Activated CD4-positive, alpha-beta memory T cell treated with anti-CD3 and anti-CD28 coated beads for 36 hours (primary cell): ENCODE data around the gene MYBPH. TPM values are rescaled to one million over a fixed set of nuclear protein-coding genes. Genes with fewer than 3 reads are reported as not detected.

Source experiments
- CTCF ChIA-PET: fragments of 350-600 bp; sonication (Branson Sonifier 250); formaldehyde crosslinking; loops from one replicate; lab custom pipeline; 2021; ENCODE audit warnings: antibody characterized with exemption, inconsistent platforms; lab: Charles Lee
- POLR2A ChIA-PET: fragments of 350-600 bp; sonication (Branson Sonifier 250); formaldehyde crosslinking; loops from one replicate; lab custom pipeline; 2021; ENCODE audit warnings: antibody characterized with exemption; lab: Charles Lee
- DNase-seq: peaks from one replicate; pipeline ENCODE4 v3.0.0-alpha.2; 2020
- H3K27ac Mint-ChIP-seq: one replicate; pipeline ENCODE4 v1.8.0; 2021; ENCODE audit warnings: mixed read lengths
- H3K27me3 Mint-ChIP-seq: one replicate; pipeline ENCODE4 v1.8.0; 2021; ENCODE audit warnings: mixed read lengths
- H3K36me3 Mint-ChIP-seq: one replicate; pipeline ENCODE4 v1.8.0; 2021; ENCODE audit warnings: mixed read lengths
- H3K4me1 Mint-ChIP-seq: one replicate; pipeline ENCODE4 v1.8.0; 2021; ENCODE audit warnings: low read depth, mixed read lengths
- H3K4me3 Mint-ChIP-seq: one replicate; pipeline ENCODE4 v1.8.0; 2021; ENCODE audit warnings: mild to moderate bottlenecking, mixed read lengths
- H3K9me3 Mint-ChIP-seq: one replicate; pipeline ENCODE4 v1.8.0; 2021; ENCODE audit warnings: mixed read lengths
- intact Hi-C: fragments of 100-400 bp; cut with micrococcal nuclease; formaldehyde crosslinking; loops from one replicate; pipeline ENCODE4 v1.15.1; 2023
- total RNA-seq, 2 experiments: library from RNA; stranded (reverse); gene quantifications; one replicate each; pipeline ENCODE4 v1.2.3, GENCODE V29; 2021

Gene MYBPH
- total RNA-seq, 2 experiments from 2014 or later, result not detected

DNA sequence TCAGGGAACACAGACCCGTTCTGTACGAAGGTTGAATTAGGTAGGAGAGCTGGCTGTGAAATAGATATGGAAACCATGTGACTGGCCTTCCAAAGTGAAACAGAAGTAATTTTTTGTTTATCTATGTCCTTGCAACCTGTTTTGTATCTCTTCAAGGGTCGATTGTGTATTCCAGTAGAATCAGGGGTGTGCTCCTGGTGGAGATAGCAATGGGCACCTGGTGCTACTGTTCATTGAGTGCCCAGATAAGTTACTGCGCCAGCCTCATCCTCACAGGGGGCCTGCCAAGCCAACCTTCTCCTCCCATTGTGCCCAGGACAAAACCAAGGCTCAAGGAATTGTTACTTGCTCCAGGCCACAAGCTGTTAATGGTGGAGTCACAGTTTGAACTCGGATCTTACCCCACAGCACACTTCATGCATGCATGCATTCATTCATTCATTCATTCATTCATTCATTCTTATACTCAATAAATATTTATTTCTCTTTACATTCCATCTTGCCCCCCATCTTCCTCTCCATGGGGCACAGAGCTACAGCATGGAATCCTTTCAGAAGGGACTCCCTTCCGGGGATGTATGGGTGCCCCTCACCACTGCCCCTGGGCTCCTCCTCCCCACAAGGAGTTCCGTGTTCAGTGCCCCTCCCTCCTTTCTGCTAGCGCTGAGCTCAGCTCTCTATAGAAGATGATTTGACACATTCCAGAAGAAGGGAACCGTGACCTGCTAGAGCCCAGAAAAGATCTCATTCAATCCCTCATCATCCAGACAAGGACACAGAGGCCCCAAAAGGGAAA lies 24.1 kb downstream of the MYBPH start:
- Mint-ChIP-seq H3K9me3 (no peaks in the 10 kb centered on the region), H3K4me3 (no peak overlapping the region), H3K27me3 (no peaks in the 10 kb centered on the region), H3K4me1 (no peaks in the 10 kb centered on the region), H3K27ac (no peak overlapping the region), H3K36me3 (no peaks in the 10 kb centered on the region)
- ChIA-PET CTCF (no interaction called here), POLR2A (no interaction called here)
- no peak for DNase-seq
- intact Hi-C loops, result no loop called here

DNA sequence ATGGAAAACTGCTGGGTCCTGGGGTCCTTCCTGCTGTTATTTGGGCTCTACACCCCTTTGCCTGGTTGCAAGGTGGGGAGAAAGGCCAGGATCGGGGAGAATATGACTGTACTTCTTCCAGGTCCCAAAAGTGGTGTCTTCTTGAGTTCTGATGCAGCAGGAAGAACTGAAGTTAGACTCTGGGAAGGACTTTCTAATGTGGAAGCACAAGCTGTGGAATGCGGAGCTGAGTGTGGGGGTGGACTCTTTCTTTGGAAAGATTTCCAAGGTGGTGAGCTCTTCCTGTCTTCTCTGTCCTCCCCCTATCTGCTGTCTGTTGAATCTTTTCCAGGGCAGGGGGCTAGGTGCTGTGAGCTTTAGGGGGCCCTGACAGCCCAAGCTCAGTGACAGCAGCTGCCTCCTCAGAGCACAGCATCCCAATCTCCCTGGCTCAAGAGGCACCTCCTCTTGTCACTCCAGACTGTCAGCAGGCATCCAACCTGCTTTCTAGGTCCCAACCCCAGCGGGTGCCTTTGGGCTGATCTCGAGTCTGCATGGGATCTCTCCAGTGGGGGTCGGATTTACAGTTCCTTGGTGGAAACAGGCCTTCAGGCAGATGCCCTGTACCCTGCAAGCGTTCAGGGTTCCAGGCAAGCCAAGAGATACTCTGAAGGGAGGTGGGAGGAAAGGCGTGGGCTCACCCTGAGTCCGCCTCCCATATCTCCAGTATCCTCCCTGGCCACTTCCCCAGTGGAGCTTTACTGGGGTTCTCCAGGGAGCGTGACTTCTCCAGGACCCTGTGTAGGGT lies 24.9 kb downstream of the MYBPH start:
- CTCF ChIA-PET, result no interaction called here
- POLR2A ChIA-PET, result no interaction called here
- Mint-ChIP-seq H3K4me1 (no peaks in the 10 kb centered on the region), H3K4me3 (no peak overlapping the region), H3K9me3 (no peaks in the 10 kb centered on the region), H3K27me3 (no peaks in the 10 kb centered on the region), H3K36me3 (no peaks in the 10 kb centered on the region), H3K27ac (no peak overlapping the region)
- intact Hi-C loops, result no loop called here
- no peak for DNase-seq

DNA sequence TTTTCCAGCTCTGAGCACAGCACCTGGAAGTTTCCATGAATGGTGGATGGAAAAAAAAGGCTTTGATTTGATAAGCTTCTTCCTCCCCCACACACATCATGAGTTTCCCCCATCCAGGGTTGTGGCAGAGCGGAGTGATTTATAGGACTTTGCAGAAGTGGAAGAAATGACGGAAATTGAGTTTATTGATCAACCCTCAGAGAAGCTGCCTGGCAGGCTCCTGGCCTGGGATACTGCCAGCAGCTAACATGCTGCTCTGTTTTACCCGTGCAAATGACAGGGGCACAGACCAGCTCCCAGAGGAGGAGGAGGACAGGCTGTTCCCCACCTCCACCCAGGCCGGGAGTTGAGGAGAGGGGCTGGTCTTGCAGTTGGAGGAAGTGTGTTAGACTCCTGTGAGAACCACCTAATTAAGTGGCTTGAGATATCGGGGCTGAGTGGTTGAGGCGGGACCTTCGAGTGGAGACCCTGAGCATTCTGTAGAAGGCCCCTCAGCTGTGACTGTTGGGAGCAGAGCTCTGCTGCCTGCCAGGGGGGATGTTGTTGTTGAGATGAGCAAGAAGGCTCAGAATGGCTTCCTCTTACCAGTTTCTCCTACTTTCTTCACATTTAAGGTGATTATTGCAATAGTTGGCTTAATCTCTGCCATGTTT lies 26.3 kb downstream of the MYBPH start:
- ChIA-PET CTCF (interaction anchor here (0.6 to 1.4 kb wide), 2 partner anchors 16 to 22 kb away, joined by 3 to 7 read pairs; no protein-coding TSS in a partner anchor), POLR2A (no interaction called here)
- no peaks in the 10 kb centered on the region for H3K4me1 Mint-ChIP-seq
- DNase-seq, result no peak
- no peaks in the 10 kb centered on the region for H3K36me3 Mint-ChIP-seq
- no peak overlapping the region for H3K4me3 Mint-ChIP-seq
- no peak overlapping the region for H3K27ac Mint-ChIP-seq
- intact Hi-C loops, result no loop called here
- H3K27me3 Mint-ChIP-seq, result no peaks in the 10 kb centered on the region
- H3K9me3 Mint-ChIP-seq, result no peaks in the 10 kb centered on the region

DNA sequence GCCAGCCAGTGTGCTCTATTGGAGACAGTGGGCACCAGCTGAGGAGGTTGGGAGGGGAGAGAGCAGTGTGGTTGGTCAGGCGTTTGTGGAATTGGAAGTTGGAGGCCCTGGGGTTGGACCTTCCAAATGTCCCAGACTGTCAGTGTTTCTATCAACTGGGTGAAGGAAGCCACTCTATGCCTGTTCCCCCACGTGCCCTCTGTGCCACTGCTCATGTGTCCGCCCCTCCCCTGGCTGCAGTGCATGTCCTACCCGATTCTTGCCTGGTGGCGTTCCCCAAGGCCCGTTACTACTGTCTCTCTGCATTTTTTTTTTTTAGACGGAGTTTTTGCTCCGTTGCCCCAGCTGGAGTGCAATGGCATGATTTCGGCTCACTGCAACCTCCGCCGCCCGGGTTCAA lies 27.0 kb downstream of the MYBPH start:
- H3K9me3 Mint-ChIP-seq, result peaks cover 2% of the 10 kb centered on the region
- intact Hi-C loops, result no loop called here
- no peak overlapping the region for H3K4me3 Mint-ChIP-seq
- H3K27ac Mint-ChIP-seq, result no peak overlapping the region
- H3K36me3 Mint-ChIP-seq, result no peaks in the 10 kb centered on the region
- H3K27me3 Mint-ChIP-seq, result no peaks in the 10 kb centered on the region
- H3K4me1 Mint-ChIP-seq, result no peaks in the 10 kb centered on the region
- DNase-seq, result no peak
- CTCF ChIA-PET, result interaction anchor here (0.6 to 1.4 kb wide), 4 partner anchors 14 to 68 kb away, joined by 3 to 7 read pairs (median 3); no protein-coding TSS in a partner anchor
- POLR2A ChIA-PET, result no interaction called here

DNA sequence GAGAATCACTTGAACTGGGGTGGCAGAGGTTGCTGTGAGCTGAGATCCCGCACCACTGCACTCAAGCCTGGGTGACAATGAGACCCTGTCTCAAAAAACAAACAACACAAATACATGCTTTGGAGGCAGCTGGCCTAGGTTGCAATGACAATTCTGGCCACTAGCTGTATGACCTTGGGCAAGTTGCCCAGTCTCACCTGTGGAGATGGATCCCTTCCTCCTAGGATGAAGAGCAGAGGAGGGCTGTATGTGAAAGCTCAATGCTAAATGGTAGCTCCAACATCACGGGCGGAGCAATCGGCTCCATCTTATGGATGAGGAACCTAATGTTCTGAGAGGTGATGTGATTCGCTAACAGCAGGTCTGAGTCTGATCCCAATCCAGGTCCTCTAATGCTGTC lies 27.5 kb downstream of the MYBPH start:
- no peaks in the 10 kb centered on the region for H3K27me3 Mint-ChIP-seq
- CTCF ChIA-PET, result interaction anchor here (0.6 to 1.2 kb wide), 3 partner anchors 13 to 68 kb away, joined by 3 to 4 read pairs (median 3); no protein-coding TSS in a partner anchor
- peaks cover 3% of the 10 kb centered on the region for H3K9me3 Mint-ChIP-seq
- H3K4me3 Mint-ChIP-seq, result no peak overlapping the region
- no peaks in the 10 kb centered on the region for H3K36me3 Mint-ChIP-seq
- intact Hi-C loops, result no loop called here
- no peak for DNase-seq
- H3K4me1 Mint-ChIP-seq, result no peaks in the 10 kb centered on the region
- no peak overlapping the region for H3K27ac Mint-ChIP-seq
- POLR2A ChIA-PET, result no interaction called here

DNA sequence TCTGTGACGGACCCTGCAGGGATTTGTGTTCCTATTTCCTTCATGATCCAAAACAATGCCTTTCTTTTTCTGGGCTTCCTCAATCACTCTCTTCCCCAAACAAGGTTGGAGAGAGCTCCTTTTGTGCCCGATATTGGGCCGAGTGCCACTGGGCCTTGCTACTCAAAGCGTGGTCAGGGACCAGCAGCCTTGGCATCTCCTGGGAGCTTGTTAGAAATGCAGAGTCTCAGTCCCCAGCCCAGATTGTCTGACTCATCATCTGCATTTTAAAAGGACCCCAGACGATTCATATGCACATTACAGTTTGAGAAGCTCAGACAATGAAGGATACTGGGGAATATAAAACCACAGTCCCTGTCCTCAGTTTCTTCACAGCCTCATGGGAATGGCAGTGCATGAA lies 28.2 kb downstream of the MYBPH start:
- Mint-ChIP-seq H3K4me1 (no peaks in the 10 kb centered on the region), H3K36me3 (no peaks in the 10 kb centered on the region), H3K27me3 (no peaks in the 10 kb centered on the region), H3K27ac (no peak overlapping the region), H3K4me3 (no peak overlapping the region), H3K9me3 (peaks cover 3% of the 10 kb centered on the region)
- CTCF ChIA-PET, result interaction anchor here (0.6 to 1.2 kb wide), 4 partner anchors 13 to 42 kb away, joined by 3 to 4 read pairs (median 4); no protein-coding TSS in a partner anchor
- POLR2A ChIA-PET, result no interaction called here
- intact Hi-C loops, result no loop called here
- DNase-seq, result no peak

DNA sequence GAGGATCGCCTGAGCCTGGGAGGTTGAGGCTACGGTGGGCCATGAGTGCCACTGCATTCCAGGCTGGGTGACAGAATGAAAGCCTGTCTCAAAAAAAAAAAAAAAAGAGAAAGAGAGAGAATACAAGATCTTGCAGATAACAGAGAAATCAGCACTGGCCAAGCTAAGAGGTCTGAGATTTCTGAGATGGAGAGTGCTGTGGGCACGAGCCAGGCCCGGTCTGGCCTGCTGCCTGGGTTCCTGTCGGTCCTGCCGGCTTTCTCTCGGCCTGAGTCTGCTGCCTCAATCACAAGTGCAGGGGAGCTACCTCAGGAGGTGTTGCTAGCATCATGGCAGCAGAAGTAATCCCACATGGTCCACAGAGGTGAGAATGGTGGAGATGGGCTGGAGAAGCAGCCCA lies 29.1 kb downstream of the MYBPH start:
- intact Hi-C loops, result no loop called here
- no peak overlapping the region for H3K4me3 Mint-ChIP-seq
- ChIA-PET CTCF (interaction anchor here (0.6 kb wide), 1 partner anchor 1744 kb away, joined by 3 read pairs; no protein-coding TSS in a partner anchor), POLR2A (no interaction called here)
- no peaks in the 10 kb centered on the region for H3K36me3 Mint-ChIP-seq
- no peak overlapping the region for H3K27ac Mint-ChIP-seq
- no peak for DNase-seq
- peaks cover 3% of the 10 kb centered on the region for H3K9me3 Mint-ChIP-seq
- H3K4me1 Mint-ChIP-seq, result no peaks in the 10 kb centered on the region
- no peaks in the 10 kb centered on the region for H3K27me3 Mint-ChIP-seq

DNA sequence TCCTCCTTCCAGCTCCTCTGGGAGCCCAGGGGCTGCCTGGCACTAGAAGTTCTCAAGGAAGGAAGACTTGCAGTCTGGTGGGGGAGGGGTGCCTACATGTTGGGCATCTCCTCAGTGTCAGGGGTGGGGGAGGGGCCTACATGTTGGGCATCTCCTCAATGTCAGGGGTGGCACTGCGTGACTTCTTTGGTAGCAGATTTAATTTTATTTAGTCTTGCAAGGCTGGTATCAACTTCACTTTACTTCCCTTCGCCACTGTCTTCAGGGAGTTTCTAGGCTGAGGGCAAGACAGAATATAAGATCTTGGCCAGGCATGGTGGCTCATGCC lies 29.6 kb downstream of the MYBPH start:
- H3K27ac Mint-ChIP-seq, result no peak overlapping the region
- no peaks in the 10 kb centered on the region for H3K27me3 Mint-ChIP-seq
- DNase-seq, result no peak
- peaks cover 3% of the 10 kb centered on the region for H3K9me3 Mint-ChIP-seq
- POLR2A ChIA-PET, result no interaction called here
- H3K36me3 Mint-ChIP-seq, result no peaks in the 10 kb centered on the region
- no peaks in the 10 kb centered on the region for H3K4me1 Mint-ChIP-seq
- intact Hi-C loops, result no loop called here
- CTCF ChIA-PET, result no interaction called here
- H3K4me3 Mint-ChIP-seq, result no peak overlapping the region

GRCh38 chr1:203145321-203146041 lies 30.1 kb downstream of the MYBPH start:
- CTCF ChIA-PET, result no interaction called here
- H3K4me3 Mint-ChIP-seq, result no peak overlapping the region
- intact Hi-C loops, result no loop called here
- peaks cover 3% of the 10 kb centered on the region for H3K9me3 Mint-ChIP-seq
- POLR2A ChIA-PET, result no interaction called here
- no peaks in the 10 kb centered on the region for H3K36me3 Mint-ChIP-seq
- H3K27me3 Mint-ChIP-seq, result no peaks in the 10 kb centered on the region
- DNase-seq, result no peak
- H3K4me1 Mint-ChIP-seq, result no peaks in the 10 kb centered on the region
- no peak overlapping the region for H3K27ac Mint-ChIP-seq

DNA sequence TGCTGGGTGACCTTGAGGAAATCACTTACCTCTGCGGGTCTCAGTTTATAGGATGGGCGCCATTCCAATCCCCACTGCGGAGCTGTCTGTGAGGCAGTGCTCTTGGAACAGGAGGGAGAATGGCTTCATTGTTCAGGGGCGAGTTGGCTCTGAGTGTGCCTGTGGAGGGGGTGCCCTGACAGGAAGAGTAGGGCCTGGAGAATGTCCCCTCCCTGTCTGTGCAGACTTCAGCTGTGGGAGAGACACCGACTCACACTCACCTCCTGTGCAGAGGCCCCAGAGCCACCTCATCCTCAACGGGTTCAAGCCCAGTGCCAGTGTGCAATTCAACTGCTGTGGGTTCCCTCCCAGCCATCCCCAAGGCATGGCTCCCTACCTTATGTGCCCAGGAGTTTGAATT lies 31.0 kb downstream of the MYBPH start:
- H3K9me3 Mint-ChIP-seq, result peaks cover 3% of the 10 kb centered on the region
- H3K36me3 Mint-ChIP-seq, result no peaks in the 10 kb centered on the region
- ChIA-PET CTCF (no interaction called here), POLR2A (interaction anchor here (0.6 kb wide), 1 partner anchor 27 kb away, joined by 4 read pairs; no protein-coding TSS in a partner anchor)
- H3K4me1 Mint-ChIP-seq, result no peaks in the 10 kb centered on the region
- intact Hi-C loops, result no loop called here
- no peak overlapping the region for H3K4me3 Mint-ChIP-seq
- DNase-seq, result no peak
- H3K27ac Mint-ChIP-seq, result no peak overlapping the region
- no peaks in the 10 kb centered on the region for H3K27me3 Mint-ChIP-seq

DNA sequence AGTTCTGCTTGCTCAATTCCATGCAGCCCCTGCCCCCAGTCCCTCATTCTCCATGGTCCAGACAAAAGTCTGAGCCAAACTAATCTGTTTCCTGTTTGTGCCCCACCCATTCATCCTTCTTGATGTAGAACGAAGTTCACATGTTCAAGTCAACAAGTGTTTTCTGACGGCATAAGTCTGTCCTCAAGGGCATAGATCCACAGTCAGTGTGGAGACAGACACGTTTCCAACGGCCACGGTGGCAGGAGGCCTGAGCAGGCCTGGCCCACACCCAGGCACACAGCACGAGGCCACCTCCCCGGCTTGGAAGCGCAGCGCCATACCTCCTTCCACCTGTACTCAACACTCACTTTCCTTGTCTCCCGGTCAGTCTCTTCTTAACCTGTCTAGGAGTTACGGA lies 32.0 kb downstream of the MYBPH start:
- CTCF ChIA-PET, result no interaction called here
- H3K4me3 Mint-ChIP-seq, result no peak overlapping the region
- no peak overlapping the region for H3K27ac Mint-ChIP-seq
- no peaks in the 10 kb centered on the region for H3K27me3 Mint-ChIP-seq
- peaks cover 3% of the 10 kb centered on the region for H3K9me3 Mint-ChIP-seq
- H3K36me3 Mint-ChIP-seq, result no peaks in the 10 kb centered on the region
- POLR2A ChIA-PET, result no interaction called here
- H3K4me1 Mint-ChIP-seq, result no peaks in the 10 kb centered on the region
- DNase-seq, result no peak
- intact Hi-C loops, result no loop called here
